GM12875 (cell line): Measurements from ENCODE around the gene HNRNPL.
"Not testable (repeated sequence)": the region's sequence is repeated elsewhere in the genome, so short reads cannot be mapped to it uniquely, and the experiment has no call there.

Experiments used
- H3K4me3 ChIP-seq: one replicate; pipeline ENCODE4 v1.5.1; 2011; ENCODE audit warnings: low read depth, low read length, control low read depth
- CTCF ChIP-seq: IDR thresholded peaks from 2 replicates; pipeline ENCODE4 v1.5.1; 2011; ENCODE audit warnings: low read depth, mild to moderate bottlenecking, control low read depth, inconsistent platforms, low read length, moderate library complexity, borderline replicate concordance; ENCODE audit not compliant: insufficient read depth

HNRNPL gene

GRCh38 chr19:38815059-38816001 lies 34.5 kb downstream of the HNRNPL start:
- H3K4me3 ChIP-seq: no peak overlapping the region
- no peak for TF ChIP-seq CTCF

DNA sequence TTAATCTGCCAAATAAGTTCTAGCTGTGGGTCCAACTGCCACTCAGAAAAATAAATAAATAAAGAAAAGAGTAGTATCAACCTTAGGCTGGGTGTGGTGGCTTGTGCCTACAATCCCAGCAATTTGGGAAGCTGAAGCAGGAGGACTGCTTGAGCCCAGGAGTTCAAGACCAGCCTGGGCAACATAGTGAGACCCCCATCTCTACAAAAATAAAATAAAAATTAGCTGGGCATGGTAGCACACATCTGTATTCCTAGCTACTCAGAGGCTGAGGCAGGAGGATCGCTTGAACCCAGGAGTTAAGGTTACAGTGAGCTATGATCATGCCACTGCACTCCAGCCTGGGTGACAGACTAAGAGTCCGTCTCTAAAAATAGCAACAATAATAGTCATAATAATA lies 35.9 kb downstream of the HNRNPL start:
- not testable (repeated sequence) for H3K4me3 ChIP-seq

DNA sequence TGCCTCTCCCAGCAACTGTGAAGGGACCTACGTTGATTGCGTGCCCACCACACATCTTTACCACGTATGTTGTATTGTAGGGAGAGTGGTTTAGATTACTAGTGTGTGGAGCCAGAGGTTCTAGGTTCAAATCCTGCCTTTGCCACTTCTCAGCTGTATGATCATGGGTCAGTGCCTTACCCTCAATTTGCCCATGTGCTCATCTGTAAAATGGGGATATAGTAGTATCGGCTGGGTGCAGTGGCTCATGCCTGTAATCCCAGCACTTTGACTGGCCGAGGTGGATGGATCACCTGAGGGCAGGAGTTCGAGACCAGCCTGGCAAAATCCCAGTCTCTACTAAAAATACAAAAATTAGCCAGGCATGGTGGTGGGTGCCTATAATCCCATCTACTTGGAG lies 36.5 kb downstream of the HNRNPL start:
- TF ChIP-seq CTCF: no peak
- H3K4me3 ChIP-seq: no peak overlapping the region

GRCh38 chr19:38812841-38813320 lies 36.9 kb downstream of the HNRNPL start, which contains the start of gene LGALS4:
Gene LGALS4 (minus strand): TSS chr19:38812945. CDS start chr19:38812886, 59 bp downstream.
- no peak within 1 kb of the TSS for H3K4me3 ChIP-seq
- TF ChIP-seq CTCF: no peak

- no peak overlapping the region for H3K4me3 ChIP-seq
- no peak for TF ChIP-seq CTCF
Observed at GRCh38 chr19:38812009-38812840, 37.6 kb downstream of the HNRNPL start.

- TF ChIP-seq CTCF: no peak
- H3K4me3 ChIP-seq: no peak overlapping the region
Observed at GRCh38 chr19:38809592-38810252, 40.1 kb downstream of the HNRNPL start.

GRCh38 chr19:38808741-38809140 lies 41.0 kb downstream of the HNRNPL start:
- TF ChIP-seq CTCF: no peak
- H3K4me3 ChIP-seq: no peak overlapping the region

DNA sequence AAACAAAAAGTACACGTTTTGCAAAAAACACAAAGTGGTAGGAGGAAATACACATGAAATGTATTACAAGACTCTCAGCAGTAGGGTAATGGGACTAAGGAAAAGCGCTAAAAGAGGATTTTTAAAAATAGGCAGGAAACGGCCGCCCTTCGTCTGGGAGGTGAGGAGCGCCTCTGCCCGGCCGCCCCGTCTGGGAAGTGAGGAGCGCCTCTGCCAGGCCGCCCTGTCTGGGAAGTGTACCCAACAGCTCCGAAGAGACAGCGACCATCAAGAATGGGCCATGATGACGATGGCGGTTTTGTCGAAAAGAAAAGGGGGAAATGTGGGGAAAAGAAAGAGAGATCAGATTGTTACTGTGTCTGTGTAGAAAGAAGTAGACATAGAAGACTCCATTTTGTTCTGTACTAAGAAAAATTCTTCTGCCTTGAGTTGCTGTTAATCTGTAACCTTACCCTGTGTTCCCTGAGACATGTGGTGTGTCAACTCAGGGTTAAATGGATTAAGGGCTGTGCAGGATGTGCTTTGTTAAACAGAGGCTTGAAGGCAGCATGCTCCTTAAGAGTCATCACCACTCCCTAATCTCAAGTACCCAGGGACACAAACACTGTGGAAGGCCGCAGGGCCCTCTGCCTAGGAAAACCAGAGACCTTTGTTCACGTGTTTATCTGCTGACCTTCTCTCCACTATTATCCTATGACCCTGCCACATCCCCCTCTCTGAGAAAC lies 42.2 kb downstream of the HNRNPL start:
- not testable (repeated sequence) for H3K4me3 ChIP-seq
